ENCODE measurements around the gene DPP10. TPM values are rescaled to one million over a fixed set of nuclear protein-coding genes. Genes with fewer than 3 reads are reported as not detected.

Gene DPP10
- total RNA-seq, 1 donor from 2014 or later = not detected

DNA sequence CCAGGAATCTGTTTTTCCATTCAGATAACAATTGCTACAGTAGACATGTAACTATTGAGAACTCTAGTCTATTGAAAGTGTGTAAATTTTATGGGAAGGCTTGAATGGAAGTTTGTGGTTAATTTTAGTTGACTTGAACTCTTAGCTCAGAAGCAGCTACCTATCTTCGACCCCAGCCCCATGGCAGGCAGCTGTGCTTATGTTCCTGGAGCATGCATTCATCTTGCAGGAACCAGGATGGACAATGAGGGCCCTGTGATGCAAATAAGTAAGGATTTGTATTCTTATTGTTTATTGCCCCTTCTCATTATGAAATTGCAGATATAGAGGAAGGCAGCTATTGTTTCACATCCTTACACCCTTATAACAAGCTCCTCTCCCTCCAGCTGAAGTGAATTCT lies 1252.2 kb downstream of the DPP10 start:
- Histone ChIP-seq H3K36me3 (no peaks in the 10 kb centered on the region), H3K27me3 (no peaks in the 10 kb centered on the region), H3K4me1 (no peaks in the 10 kb centered on the region), H3K9me3 (no peaks in the 10 kb centered on the region), H3K4me3 (no peak overlapping the region), H3K27ac (no peak overlapping the region)
- TF ChIP-seq CTCF (IDR thresholded peaks at IDR 0.05) = no peak
- no peak for DNase-seq (ENCODE audit: low spot score in 2 of 2)
- intact Hi-C loops (cut with DNase I) = no loop called here

DNA sequence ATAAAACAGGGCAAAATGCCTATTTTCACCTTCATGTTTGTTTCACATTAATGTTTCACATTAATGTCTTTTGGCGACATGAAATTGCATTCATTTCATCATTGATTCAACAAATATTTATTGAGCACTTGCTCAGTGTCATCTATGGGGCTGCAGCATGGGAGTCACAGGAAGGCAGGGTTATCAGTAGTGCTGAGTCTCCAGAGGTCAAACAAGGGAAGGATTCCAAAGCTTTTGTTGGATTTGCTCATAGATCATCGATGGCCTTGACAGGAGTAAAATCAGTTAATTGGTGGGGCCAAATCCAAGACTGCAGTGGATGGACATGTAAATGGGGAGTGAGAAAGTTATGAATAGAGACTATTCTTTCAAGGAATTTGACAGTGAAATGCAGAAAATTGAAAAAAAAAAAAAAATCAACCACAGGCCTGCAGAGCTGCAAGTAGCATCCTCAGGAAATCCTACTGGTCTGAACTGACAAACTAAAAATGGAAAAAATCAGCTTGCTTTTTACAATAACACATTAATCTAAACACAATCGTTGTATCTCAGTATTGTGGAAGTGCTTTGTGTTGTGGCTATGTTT lies 1290.8 kb downstream of the DPP10 start:
- Histone ChIP-seq H3K27me3 (no peaks in the 10 kb centered on the region), H3K27ac (no peak overlapping the region), H3K4me3 (no peak overlapping the region), H3K36me3 (no peaks in the 10 kb centered on the region), H3K4me1 (no peaks in the 10 kb centered on the region), H3K9me3 (no peaks in the 10 kb centered on the region)
- no peak for DNase-seq (ENCODE audit: low spot score in 2 of 2)
- no peak for TF ChIP-seq CTCF (IDR thresholded peaks at IDR 0.05)
- intact Hi-C loops (cut with DNase I) = no loop called here

DNA sequence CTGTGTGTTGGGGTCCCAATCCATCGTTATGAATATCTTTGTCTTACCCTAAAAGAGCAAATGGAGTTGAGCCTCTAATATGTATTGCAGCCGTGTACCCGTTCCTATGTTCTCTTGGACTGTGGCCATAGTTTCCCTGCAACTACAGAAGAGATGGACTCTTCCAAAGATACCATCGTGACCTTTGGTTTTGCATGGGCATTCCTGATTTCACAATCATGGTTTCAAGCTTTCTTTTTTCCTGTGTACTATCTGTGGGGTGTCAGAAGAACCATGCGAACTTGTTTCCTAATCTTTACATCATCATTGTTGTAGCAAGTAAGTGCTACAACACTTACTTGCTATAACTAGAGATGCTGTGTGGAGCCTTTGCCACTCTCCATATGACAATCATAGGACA lies 1295.7 kb downstream of the DPP10 start:
- Histone ChIP-seq H3K4me1 (no peaks in the 10 kb centered on the region), H3K4me3 (no peak overlapping the region), H3K27me3 (no peaks in the 10 kb centered on the region), H3K27ac (no peak overlapping the region), H3K36me3 (no peaks in the 10 kb centered on the region), H3K9me3 (no peaks in the 10 kb centered on the region)
- intact Hi-C loops (cut with DNase I) = no loop called here
- no peak for TF ChIP-seq CTCF (IDR thresholded peaks at IDR 0.05)
- no peak for DNase-seq (ENCODE audit: low spot score in 2 of 2)

GRCh38 chr2:115739574-115739973 lies 1297.1 kb downstream of the DPP10 start:
- Histone ChIP-seq H3K27me3 (no peaks in the 10 kb centered on the region), H3K4me1 (no peaks in the 10 kb centered on the region), H3K4me3 (no peak overlapping the region), H3K27ac (no peak overlapping the region), H3K36me3 (no peaks in the 10 kb centered on the region), H3K9me3 (no peaks in the 10 kb centered on the region)
- TF ChIP-seq CTCF (IDR thresholded peaks at IDR 0.05) = no peak
- DNase-seq (ENCODE audit: low spot score in 2 of 2) = no peak
- intact Hi-C loops (cut with DNase I) = no loop called here

DNA sequence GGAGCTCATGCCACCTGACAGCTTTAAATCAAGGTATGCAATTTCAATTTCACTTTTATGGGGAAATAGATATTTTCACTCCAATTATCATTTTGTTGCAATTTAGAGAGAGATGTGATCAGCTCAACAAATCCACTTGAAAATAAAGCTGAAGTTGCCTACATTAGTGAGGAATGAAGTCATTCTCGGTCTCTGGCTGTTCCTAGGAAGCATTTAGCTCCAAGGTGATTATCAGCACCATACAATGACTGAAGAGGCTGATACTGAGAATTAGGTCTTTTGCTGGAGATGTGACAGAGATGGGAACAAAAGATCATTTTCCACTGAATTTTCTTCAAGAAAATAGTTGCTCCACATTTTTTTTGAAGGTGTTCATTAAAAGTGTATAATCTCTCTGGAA lies 1303.7 kb downstream of the DPP10 start:
- DNase-seq (ENCODE audit: low spot score in 2 of 2) = no peak

More for the DNA sequence above, 1303.7 kb downstream of the DPP10 start:
- H3K27ac ChIP-seq = no peak overlapping the region
- H3K4me1 ChIP-seq = no peaks in the 10 kb centered on the region
- no peaks in the 10 kb centered on the region for H3K27me3 ChIP-seq
- H3K36me3 ChIP-seq = no peaks in the 10 kb centered on the region
- H3K4me3 ChIP-seq = no peak overlapping the region
- no peak for TF ChIP-seq CTCF (IDR thresholded peaks at IDR 0.05)
- H3K9me3 ChIP-seq = no peaks in the 10 kb centered on the region
- intact Hi-C loops (cut with DNase I) = no loop called here

Data from ascending aorta (tissue), 2 donors.